PC-3 (cell line): Measurements from ENCODE around the gene CD48. TPM values are rescaled to one million over a fixed set of nuclear protein-coding genes. Genes with fewer than 3 reads are reported as not detected.
"Not testable (repeated sequence)": the region's sequence is repeated elsewhere in the genome, so short reads cannot be mapped to it uniquely, and the experiment has no call there.

Source experiments
- ATAC-seq: fragments of 200-7000 bp; cut with Tn5 transposase; 2 replicates; pipeline ENCODE4 v1.9.1; 2020; ENCODE audit warnings: mild to moderate bottlenecking, moderate library complexity
- BruUV-seq: library from RNA; stranded (reverse); fragments of 400-500 nt; replicated peaks from 2 replicates; lab custom pipeline; 2021; lab: Mats Ljungman, UMichigan
- CTCF ChIA-PET: fragments of 300-600 bp; sonication (Branson Sonifier 250); formaldehyde crosslinking; loops from one replicate; lab custom pipeline; 2022; ENCODE audit warnings: antibody characterized with exemption; lab: Charles Lee
- POLR2A ChIA-PET: fragments of 300-600 bp; sonication (Branson Sonifier 250); formaldehyde crosslinking; loops from one replicate; lab custom pipeline; 2022; ENCODE audit warnings: antibody characterized with exemption; ENCODE audit not compliant: unreplicated experiment; lab: Charles Lee
- DNase-seq: peaks from one replicate; pipeline ENCODE4 v3.0.0-alpha.2; 2015
- H2AFZ ChIP-seq: fragments of 300-600 bp; sonication (generic); 2 replicates; pipeline ENCODE4 v1.6.0; 2016; ENCODE audit warnings: antibody characterized with exemption, low read length
- H3F3A ChIP-seq: fragments of 300-600 bp; sonication (generic); one replicate; pipeline ENCODE4 v1.6.0; 2017; ENCODE audit warnings: antibody characterized with exemption, low read length, control low read depth, mild to moderate bottlenecking; ENCODE audit not compliant: unreplicated experiment
- H3K27ac ChIP-seq: fragments of 300-600 bp; sonication (generic); 2 replicates; pipeline ENCODE4 v1.5.1; 2016; ENCODE audit warnings: mild to moderate bottlenecking, low read length
- H3K27me3 ChIP-seq: fragments of 300-600 bp; sonication (generic); 2 replicates; pipeline ENCODE4 v1.6.1; 2016; ENCODE audit warnings: low read length, mixed read lengths
- H3K36me3 ChIP-seq: fragments of 300-600 bp; sonication (generic); 2 replicates; pipeline ENCODE4 v1.6.1; 2016; ENCODE audit warnings: low read depth, mixed run types, low read length, mixed read lengths
- H3K4me1 ChIP-seq: fragments of 300-600 bp; sonication (generic); 2 replicates; pipeline ENCODE4 v1.5.1; 2016; ENCODE audit warnings: low read length; ENCODE audit not compliant: insufficient read depth
- H3K4me2 ChIP-seq: fragments of 300-600 bp; sonication (generic); 2 replicates; pipeline ENCODE4 v1.6.0; 2016; ENCODE audit warnings: low read length
- H3K4me3 ChIP-seq: fragments of 300-600 bp; sonication (generic); 2 replicates; pipeline ENCODE4 v1.5.1; 2016; ENCODE audit warnings: mild to moderate bottlenecking, low read length, mixed read lengths
- H3K79me2 ChIP-seq: fragments of 300-600 bp; sonication (generic); 2 replicates; pipeline ENCODE4 v1.6.1; 2017; ENCODE audit warnings: low read length, mixed read lengths
- H3K9ac ChIP-seq: fragments of 300-600 bp; sonication (generic); 2 replicates; pipeline ENCODE4 v1.6.0; 2016; ENCODE audit warnings: mild to moderate bottlenecking, low read length
- H3K9me2 ChIP-seq: fragments of 300-600 bp; sonication (generic); replicated peaks from 2 replicates; pipeline ENCODE4 v1.6.1; 2016; ENCODE audit warnings: mixed run types, low read length, mixed read lengths
- H3K9me3 ChIP-seq: fragments of 300-600 bp; sonication (generic); 2 replicates; pipeline ENCODE4 v1.6.1; 2016; ENCODE audit warnings: low read length, mixed read lengths
- H4K20me1 ChIP-seq: fragments of 300-600 bp; sonication (generic); 2 replicates; pipeline ENCODE4 v1.6.1; 2016; ENCODE audit warnings: low read length, mixed read lengths
- EZH2 ChIP-seq: fragments of 300-600 bp; sonication (generic); IDR thresholded peaks from one replicate; pipeline ENCODE4 v1.6.1; 2017; ENCODE audit warnings: antibody characterized with exemption, mild to moderate bottlenecking, low read length; ENCODE audit not compliant: unreplicated experiment
- EZH2phosphoT487 ChIP-seq: fragments of 300-600 bp; sonication (generic); IDR thresholded peaks from 2 replicates; pipeline ENCODE4 v1.6.1; 2018; ENCODE audit warnings: mild to moderate bottlenecking, antibody characterized with exemption, low read length, borderline replicate concordance
- intact Hi-C: fragments of 100-400 bp; cut with micrococcal nuclease; formaldehyde crosslinking; loops from 2 replicates; pipeline ENCODE4 v1.9.0; 2023
- total RNA-seq: library from RNA; depleted of rRNA; stranded (reverse); fragments of >200 nt; gene quantifications from 2 replicates; pipeline ENCODE4 v1.2.3, GENCODE V29; 2014
- TF ChIP-seq, protein P1 (sequence below): fragments of 300-600 bp; sonication (generic); conservative IDR thresholded peaks from 2 replicates; pipeline ENCODE4 v1.5.1; 2017; ENCODE audit warnings: antibody characterized with exemption, low read depth, mild to moderate bottlenecking, low read length

CD48 gene
- total RNA-seq, 1 experiment from 2014 or later, result not detected

DNA sequence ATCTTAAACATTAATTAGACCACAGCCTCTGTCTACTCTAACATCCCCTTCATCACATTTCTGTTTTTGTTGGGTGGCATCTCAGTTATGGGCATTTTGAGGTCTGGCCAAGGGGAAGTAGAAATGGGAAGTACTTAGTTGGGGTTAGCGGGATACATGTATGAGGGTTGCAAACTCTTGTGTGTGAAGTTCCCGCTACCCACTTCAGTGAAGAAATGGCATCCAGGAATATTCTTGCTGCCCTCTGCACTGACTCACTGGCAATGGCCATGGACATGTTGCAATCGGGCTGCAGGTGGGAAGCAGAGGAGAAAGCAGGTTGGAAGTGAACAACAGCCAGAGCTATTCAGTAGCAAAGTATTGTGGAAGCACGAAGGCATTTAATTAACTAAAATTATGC is 7.4 kb downstream of the CD48 start:
- no peak overlapping the region for H3K27ac ChIP-seq
- intact Hi-C loops, result no loop called here
- no peaks in the 10 kb centered on the region for H3K4me1 ChIP-seq
- H3K9me2 ChIP-seq, result no peaks in the 10 kb centered on the region
- H3F3A ChIP-seq, result no peaks in the 10 kb centered on the region
- H3K9ac ChIP-seq, result no peak overlapping the region
- TF ChIP-seq EZH2phosphoT487 (no peak), EZH2 (no peak)
- TF ChIP-seq, protein P1, sequence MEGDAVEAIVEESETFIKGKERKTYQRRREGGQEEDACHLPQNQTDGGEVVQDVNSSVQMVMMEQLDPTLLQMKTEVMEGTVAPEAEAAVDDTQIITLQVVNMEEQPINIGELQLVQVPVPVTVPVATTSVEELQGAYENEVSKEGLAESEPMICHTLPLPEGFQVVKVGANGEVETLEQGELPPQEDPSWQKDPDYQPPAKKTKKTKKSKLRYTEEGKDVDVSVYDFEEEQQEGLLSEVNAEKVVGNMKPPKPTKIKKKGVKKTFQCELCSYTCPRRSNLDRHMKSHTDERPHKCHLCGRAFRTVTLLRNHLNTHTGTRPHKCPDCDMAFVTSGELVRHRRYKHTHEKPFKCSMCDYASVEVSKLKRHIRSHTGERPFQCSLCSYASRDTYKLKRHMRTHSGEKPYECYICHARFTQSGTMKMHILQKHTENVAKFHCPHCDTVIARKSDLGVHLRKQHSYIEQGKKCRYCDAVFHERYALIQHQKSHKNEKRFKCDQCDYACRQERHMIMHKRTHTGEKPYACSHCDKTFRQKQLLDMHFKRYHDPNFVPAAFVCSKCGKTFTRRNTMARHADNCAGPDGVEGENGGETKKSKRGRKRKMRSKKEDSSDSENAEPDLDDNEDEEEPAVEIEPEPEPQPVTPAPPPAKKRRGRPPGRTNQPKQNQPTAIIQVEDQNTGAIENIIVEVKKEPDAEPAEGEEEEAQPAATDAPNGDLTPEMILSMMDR, result no peak
- H3K4me3 ChIP-seq, result no peak overlapping the region
- ChIA-PET CTCF (no interaction called here), POLR2A (no interaction called here)
- H3K79me2 ChIP-seq, result no peaks in the 10 kb centered on the region
- no peak overlapping the region for H3K4me2 ChIP-seq
- DNase-seq, result no peak
- H3K9me3 ChIP-seq, result no peaks in the 10 kb centered on the region
- no peaks in the 10 kb centered on the region for H4K20me1 ChIP-seq
- BruUV-seq, result no TSS peak
- no peak for ATAC-seq
- H2AFZ ChIP-seq, result no peak overlapping the region
- no peaks in the 10 kb centered on the region for H3K36me3 ChIP-seq
- peaks cover 90% of the 10 kb centered on the region for H3K27me3 ChIP-seq

- H3K9me3 ChIP-seq, result no peaks in the 10 kb centered on the region
- no peaks in the 10 kb centered on the region for H3K9me2 ChIP-seq
- ChIA-PET POLR2A (no interaction called here), CTCF (no interaction called here)
- no peak overlapping the region for H3K27ac ChIP-seq
- no peaks in the 10 kb centered on the region for H3F3A ChIP-seq
- intact Hi-C loops, result no loop called here
- H3K4me1 ChIP-seq, result no peaks in the 10 kb centered on the region
- no peak for TF ChIP-seq EZH2
- TF ChIP-seq, protein P1, result no peak
- TF ChIP-seq EZH2phosphoT487, result no peak
- H3K4me3 ChIP-seq, result no peak overlapping the region
- no peak overlapping the region for H2AFZ ChIP-seq
- H4K20me1 ChIP-seq, result no peaks in the 10 kb centered on the region
- H3K36me3 ChIP-seq, result no peaks in the 10 kb centered on the region
- no peak overlapping the region for H3K9ac ChIP-seq
- H3K4me2 ChIP-seq, result no peak overlapping the region
- DNase-seq, result no peak
- H3K79me2 ChIP-seq, result no peaks in the 10 kb centered on the region
- peaks cover 69% of the 10 kb centered on the region for H3K27me3 ChIP-seq
- BruUV-seq, result no TSS peak
- ATAC-seq, result no peak
Observed at GRCh38 chr1:160702100-160702499, 9.5 kb downstream of the CD48 start.

- H3K4me1 ChIP-seq, H3F3A ChIP-seq, H3K9me3 ChIP-seq, POLR2A ChIA-PET, ATAC-seq, H3K9ac ChIP-seq, H3K79me2 ChIP-seq, H3K4me3 ChIP-seq, intact Hi-C loops, H2AFZ ChIP-seq, H3K9me2 ChIP-seq, H3K4me2 ChIP-seq, H4K20me1 ChIP-seq, BruUV-seq, H3K36me3 ChIP-seq, H3K27ac ChIP-seq, CTCF ChIA-PET: not testable (repeated sequence)
- peaks cover 23% of the 10 kb centered on the region for H3K27me3 ChIP-seq
- peak; percentile 46 for DNase-seq
- TF ChIP-seq, protein P1, result peak; percentile 46
Observed at GRCh38 chr1:160692390-160692789, 19.2 kb downstream of the CD48 start.
